Ramos (cell line): ENCODE measurements around the gene ROR2.

Experiments used
- in situ Hi-C: fragments of 300-500 bp; cut with MboI; formaldehyde crosslinking; loops from one replicate; pipeline ENCODE4 v1.14.3; 2022; ENCODE audit warnings: low sequenced_read_pairs; ENCODE audit not compliant: unreplicated experiment

Gene ROR2

DNA sequence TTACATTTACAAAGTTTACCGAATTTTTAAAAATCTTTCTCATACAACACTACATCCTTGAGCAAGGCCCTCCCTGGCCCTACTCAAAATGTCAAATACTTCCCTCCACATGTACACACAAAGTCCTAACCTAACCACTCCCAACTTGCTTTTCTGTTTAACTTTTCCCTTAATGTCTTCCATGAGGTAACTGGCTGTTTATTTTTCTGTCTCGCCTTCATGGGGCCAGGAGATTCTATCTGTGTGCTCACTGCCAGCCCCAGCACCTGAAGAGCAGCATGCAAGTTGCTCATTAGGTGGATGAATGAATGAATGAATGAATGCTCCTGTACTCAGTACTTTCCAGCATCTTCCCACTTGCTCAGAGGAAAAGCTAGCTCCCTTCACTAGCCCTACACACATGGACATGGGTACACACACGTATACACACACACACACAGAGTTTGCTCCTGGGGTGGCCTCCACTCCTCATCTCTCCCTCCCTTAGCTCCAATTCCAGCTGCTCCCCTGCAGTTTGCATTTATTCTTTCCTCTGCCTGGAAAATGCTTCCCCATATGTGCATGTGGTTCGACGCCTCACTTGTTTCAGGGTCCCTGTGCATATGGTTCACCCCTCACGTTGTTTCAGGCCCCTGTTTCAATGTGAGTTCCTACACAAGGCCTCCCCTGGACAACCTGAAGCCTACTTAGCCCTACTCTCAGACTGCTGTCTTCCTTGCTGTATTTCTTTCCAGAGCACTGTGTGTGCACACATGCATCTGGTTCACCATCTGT lies 165.2 kb downstream of the ROR2 start:
- in situ Hi-C loops = no loop called here

DNA sequence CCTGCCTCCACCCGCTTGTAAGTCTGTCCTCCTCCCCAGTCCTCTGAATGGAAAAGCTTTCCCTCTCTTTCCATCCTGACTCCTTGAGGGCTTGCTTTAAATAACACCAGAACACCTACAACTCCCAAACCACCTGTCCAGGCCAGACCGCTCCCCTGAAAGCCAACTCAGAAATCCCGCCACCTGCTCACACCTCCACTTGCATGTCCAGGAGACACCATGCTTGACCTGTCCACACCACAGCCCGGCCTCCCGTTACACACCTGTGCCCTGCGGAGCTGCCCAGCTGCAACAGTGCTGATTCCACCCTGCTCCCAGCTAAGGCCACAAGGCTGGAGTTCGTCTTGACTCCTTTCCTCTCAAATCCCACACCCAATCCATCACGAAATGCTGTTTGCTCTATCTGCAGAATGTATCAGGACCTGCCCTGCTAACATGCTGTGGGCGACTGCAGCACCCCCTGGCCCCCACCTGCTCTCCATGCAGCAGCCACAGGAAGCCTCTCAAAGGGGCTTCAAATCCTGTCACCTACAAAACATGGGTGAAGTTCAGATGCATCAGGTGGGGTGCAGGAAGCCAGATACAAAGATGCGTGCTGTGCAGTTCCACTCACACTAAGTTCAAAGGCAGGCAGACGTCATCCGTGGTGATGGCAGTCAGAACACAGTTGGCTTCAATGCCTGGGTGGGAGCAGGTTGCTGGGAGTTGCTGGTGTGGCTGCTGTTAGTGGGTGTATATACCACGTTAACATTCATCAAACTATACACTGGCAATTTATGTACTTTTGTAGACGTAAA lies 166.0 kb downstream of the ROR2 start:
- in situ Hi-C loops = no loop called here

DNA sequence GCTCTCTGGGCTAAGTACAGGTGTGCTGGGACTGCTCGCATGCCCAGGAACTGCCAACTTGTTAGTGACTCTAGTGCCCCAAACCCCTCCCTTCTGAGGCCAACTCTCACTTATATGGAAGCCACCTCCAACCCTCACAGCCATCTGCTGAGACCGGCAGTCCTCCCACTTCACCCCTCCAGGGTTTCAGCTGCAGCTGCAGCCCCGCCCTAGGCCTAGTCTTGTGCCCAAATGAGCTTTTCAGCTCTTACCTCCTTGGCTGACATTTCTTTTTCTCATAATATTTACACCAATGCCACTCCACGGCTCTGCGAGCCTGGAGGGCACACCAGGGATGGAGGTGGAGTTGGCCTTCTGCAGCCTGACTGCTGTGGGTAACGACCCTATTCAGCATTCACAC lies 166.6 kb downstream of the ROR2 start:
- in situ Hi-C loops = no loop called here

DNA sequence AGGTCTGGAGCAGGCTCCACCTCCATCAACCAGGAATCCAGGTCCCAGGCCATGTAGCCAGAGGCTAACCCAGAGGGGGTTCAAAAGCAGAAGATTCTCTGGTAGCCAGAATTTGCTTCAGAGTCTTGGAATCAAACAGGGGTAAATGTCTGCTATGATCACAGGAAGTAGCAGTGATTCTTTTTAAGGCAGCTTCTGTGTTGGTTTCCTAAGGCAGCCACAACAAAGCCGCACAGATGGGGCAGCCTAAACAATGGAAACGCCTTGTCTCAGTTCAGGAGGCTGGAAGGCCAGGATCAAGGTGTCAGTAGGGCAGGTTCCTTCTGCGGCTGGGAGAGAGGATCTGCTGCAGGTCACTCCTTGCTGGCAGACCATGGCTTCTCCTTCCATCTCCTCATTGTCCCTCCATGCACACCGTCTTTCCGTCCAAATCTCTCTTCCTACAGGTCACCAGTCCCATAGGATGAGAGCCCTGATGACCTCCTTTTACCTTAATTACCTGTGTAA lies 167.3 kb downstream of the ROR2 start:
- in situ Hi-C loops = no loop called here

DNA sequence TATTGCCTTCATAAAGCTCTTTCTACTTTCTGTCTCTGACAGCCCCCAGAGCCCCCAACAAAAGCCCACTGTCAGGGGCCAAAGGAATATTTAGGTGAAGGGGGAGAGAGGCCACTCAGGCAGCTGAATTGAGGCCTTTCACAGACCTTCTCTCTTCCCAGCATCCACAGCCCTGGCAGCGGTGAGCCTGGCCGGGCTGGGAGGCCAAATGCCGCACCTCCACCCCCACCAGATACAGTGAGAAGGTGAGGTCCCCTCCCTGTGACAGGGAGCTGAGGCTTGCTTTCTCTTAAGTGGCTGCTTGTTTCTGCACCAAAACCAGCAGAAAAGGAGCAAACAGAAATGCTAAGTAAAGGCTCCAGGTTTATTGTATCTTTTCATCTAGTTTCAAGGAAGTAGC lies 168.1 kb downstream of the ROR2 start:
- in situ Hi-C loops = no loop called here

DNA sequence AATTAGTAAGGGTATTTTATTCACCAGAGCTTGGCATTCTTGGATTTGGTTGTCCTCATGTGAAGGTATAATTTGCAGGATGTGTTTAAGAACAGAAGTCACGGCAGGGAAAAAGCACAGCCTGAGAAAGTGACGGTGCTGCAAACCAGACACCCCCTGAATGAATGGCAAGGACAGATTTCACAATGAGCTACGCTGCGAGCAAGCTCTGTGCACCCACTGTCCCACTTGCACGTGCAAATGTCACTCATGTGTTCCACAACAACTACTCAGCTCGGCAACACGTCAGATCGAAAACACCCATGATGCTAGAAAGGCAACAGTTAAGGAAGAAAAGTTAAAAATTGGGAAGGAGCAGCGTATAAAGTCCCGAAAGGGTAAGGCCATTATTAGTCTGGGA lies 168.9 kb downstream of the ROR2 start:
- in situ Hi-C loops = no loop called here

DNA sequence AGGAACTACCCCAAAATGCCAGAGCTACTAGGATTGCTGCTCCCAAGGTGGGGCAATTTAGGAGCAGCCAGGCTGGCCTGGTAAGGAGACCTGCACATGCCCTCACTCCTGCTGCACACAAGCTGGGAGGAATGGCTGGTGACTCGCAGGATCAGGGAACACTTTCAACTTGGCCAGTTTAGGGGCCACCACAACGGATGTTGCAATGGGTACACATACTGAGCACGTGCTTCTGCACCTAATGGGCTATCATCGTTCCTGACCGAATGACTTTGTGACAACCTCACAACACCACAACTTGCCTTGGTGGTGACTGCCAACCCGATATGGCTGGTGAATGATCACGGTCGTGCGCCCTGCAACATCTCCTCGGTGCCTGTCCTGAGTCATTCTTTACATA lies 172.0 kb downstream of the ROR2 start:
- in situ Hi-C loops = no loop called here

DNA sequence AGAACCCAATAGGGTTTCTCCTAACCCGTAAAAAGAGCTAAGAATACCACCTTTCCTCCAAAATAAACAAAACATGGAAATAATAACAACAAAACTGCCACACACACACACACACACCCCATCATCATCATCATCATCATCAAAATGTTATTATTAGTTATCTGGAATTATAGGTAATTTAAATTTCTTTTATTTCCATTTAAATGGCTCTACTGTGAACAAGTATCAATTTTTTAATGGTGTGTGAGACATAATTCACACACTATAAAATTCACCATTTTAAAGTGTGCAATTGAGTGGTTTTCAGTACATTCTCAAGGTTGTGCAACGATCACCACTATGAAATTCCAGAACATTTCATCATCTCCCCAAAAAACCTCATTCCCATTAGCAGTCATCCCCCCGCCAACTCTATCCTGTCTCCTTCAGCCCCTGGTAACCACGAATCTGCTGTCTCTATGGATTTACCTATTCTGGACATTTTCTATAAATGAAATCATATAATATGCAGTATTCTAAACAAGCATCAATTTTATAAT lies 172.7 kb downstream of the ROR2 start:
- in situ Hi-C loops = no loop called here

DNA sequence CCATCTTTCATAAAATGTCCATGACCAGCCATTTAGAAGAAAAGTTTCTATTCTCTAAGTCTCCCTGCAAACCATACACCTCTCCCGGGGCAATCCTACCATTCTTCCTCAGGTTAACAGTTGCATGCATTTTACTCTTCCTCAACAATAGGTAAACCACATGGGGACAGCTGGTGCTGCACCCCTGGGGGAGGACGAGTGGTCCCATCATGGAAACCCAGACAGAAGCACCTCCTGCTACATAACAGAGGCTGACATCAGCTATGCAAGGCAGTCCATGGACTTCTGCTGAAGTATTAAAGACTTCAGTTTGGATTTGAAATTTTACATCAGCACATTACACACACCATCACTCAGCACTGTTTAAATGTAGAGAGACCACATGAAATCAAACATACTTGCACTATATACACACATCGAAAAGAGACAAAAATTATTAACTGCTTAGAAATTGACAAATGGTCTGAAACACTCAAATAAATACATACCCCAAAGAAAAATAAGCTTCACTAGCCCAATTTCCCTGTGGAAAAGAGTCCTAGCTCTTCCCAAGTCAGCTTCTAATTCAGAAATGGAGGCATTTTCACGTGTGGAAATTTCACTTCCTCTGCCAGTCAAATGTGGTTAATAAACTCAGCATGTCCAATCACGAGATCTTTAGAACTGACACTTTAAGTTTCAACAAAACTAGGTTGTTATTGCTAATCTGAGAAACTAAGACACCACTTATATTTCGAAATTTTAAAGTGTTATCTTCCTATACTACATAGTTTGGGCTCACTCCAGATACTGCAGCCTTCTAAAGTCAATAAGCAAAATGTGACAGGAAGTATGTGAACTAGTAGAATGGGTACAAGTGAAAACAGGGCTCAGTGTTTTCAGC lies 173.4 kb downstream of the ROR2 start:
- in situ Hi-C loops = no loop called here

DNA sequence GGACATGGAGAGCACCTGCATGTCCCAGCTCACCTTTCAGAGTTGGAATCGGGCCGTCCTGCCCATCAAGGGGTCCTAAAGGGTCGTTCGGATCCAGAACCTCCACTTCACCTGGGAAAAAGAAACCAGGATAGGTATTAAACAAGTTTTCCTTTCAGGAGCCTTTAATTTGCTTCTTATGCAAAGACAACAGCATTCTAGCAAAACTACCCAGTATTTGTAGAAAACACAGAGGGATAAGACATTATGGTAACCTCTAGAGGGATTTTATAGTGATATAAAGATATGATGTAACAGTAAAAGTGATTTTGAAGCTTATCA lies 174.4 kb downstream of the ROR2 start:
- in situ Hi-C loops = no loop called here

DNA sequence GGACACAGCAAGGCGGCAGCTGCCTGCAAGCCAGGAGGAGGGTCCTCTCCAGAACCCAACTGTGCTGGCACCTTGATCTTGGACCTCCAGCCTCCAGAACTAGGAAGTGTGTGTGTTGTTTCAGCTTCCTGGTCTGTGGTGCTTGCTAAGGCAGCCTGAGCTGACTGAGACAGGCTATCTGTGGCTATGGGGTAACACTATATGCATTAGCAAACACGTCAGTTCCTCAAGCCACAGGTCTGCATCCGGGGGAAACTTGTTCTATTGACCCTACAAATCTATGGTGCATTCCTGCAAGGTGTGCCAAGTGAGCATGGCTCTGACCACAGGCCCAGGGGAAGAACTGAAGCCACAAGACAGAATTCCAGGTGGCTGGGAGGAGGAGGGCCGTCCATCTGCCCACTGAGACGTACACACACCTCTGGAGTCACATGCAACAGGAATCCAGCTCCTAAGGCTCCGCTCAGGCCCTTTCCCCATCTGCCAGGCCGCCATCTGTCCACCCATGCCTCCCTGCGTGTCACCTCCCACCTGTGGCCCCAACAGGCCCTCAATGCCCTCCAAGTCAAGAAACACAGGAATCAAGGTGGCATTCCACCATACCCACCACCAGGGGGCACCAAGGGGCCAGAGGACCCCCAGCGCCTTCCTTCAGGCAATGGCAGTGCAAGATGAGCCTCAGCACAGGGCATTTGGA lies 174.9 kb downstream of the ROR2 start:
- in situ Hi-C loops = no loop called here

DNA sequence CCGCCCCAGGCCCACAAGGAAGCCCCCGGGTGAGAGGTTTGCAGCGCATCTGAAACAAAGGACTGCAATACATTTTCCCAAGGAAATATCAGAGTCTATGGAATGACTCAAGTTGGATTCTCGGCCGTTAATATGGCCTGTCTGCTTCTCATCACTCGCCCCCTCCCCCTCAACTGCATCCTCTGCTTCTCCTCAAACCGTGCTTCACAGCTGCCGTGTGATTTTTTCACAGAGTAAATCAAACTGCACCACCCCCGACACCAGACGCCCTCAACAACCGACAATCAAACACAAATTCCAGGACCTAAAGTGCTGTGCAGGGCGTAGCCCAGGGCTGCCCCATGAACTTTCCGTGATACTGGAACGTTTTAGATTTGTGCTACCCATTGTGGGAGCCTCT lies 176.9 kb downstream of the ROR2 start:
- in situ Hi-C loops = no loop called here

DNA sequence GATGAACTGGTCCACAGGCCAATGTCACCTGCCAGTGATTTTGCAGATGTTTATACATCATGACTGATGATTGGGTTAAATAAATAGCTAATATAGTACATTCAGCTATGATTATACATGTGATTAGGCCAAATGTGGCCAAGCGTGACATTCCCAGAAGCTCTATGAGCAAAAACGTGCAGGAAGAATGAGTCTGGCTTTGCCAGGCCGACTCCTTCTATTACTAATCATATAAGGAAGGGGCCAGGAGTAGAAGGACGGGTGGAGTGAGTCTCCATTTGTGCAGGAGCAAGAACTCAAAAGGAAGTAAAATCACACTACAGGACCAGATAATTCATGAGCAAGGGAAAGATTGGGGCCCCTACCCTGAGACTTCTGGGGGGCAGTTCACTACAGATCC lies 178.2 kb downstream of the ROR2 start:
- in situ Hi-C loops = no loop called here

DNA sequence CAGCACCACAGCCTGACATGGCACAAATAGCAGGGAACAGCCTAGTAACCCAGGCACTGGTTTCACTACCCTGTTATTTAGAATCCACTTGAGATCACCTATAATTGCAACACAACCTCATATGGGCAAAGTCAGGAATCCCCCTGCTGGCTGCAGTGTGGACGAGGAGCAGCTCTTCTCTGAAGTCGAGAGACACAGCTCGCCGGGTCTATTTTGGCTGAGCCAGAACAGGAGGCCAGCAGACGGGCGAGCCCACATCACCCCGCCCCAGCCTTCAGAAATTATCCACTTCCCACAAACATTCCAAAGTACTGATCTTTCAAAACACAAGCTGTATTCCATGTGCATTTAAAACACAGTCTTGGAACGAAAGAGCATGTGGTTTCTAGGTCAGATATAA lies 179.0 kb downstream of the ROR2 start:
- in situ Hi-C loops = no loop called here

DNA sequence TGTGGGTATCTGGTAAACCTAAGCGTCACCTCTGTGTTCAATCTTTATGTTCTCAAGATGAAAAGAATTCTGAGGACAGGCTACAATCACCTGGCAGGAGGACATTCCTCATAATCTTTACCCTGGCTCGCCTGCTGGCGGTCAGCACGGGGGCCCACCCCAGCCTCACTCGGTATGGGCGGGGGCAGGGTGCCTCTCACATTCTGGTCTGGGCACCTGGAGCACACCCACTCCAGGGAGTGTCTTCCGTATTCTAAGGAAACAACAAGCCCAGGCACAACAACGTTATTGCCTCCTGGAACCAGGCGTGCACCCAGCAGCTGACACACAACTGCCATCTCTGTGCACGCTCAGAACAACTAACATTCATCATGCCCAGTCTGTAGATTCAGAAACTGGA lies 179.8 kb downstream of the ROR2 start:
- in situ Hi-C loops = no loop called here

DNA sequence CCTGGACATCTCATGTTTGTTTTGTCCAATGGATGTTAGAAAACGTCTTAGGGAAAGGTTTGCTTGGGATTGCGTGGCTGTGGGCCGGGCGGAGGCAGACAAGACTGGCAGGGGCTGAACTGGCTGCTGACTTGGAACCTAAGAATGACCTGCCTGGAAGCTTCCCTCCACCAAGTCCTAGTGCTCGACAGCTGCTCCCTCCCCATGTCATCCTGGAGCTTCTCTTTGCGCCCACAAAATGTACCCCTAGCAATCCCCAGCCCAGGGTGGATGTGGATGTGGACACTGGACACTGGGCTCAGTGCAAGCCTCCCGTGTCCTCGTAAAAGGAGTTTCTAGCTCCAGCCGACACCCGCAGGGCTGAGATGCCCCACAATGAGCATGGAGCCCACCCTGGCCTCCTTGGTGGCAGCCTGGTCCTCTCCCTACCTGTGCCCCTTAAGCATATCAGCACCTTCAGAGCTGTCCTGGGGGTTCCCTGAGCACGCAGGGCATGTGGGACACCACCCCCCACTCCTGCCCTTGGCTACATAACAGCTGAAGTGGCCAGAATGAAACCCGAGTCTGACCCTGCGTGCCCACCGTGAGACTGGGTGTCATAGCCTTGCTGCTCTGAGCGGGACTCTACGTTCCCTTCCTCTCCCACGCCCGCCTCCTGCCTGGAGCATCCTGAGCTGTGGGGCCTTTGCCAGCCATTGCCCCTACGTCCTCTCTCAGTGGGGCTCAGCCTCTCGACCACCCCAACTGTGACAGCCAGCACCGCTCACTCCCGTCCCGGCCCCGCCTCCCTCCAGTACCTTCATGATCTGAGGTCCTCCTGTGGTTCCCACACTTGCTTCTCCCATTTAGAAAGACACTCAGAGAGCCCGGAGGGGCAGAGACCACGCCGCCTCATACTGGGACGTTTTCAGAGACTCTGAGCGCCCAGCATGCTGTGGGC lies 180.8 kb downstream of the ROR2 start:
- in situ Hi-C loops = no loop called here

DNA sequence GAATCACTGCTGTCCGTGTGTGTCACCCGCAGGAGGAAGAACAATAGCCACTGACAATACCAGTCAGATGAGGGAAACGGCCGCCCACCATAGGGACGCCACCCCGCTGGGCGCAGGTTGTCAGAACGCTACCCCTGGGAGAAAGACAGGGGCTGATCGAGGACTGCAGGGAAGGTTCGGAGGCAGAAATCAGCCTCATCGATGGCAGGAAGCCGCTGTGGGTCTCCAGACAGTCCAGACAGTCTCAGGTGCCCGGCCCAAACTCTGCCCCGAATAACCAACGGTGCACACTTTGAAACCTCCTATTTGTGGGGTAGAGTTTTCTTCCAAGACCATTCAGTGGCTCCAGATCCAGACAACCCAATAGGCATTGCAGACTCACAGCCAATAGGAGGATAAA lies 181.5 kb downstream of the ROR2 start:
- in situ Hi-C loops = no loop called here

DNA sequence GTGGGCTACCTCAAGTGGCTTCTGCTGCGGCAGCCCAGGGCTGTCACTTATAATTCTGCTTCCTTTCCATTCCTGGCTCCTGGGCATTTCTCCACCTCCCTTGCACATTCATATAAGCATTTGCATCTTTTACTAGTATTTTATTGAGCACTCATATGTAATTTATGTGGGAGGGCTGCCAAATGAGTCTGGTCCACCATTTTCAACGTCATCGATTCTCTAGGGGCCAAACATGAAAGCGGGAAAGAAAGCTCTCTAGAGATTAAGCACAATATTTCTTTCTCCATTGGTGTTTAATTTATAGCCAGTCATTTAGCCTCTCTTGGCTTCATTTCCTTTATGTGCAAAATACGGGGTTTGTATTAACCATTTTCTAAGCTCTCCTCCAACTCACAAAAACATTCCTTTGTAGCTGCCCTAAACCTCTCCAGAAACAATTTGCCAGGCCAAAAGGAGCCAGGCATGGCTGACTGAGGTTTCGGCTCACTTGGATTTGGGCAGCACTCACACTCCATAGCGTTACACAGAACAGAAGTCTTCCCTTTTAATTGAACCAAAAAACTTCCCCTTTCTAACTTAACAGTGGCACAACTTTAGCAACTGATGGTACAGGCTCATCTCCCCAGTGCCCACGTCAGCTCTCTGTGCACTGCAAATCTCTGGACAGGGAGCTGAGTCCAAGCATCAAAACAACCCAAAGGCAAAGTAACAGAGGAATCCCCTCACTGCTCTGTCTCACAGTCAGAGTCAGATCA lies 183.5 kb downstream of the ROR2 start:
- in situ Hi-C loops = no loop called here
